ENCODE measurements around the gene PIKFYVE.

PIKFYVE gene

GRCh38 chr2:208249296-208249695, 16.8 kb upstream of the PIKFYVE start:
- TF ChIP-seq, protein P1, sequence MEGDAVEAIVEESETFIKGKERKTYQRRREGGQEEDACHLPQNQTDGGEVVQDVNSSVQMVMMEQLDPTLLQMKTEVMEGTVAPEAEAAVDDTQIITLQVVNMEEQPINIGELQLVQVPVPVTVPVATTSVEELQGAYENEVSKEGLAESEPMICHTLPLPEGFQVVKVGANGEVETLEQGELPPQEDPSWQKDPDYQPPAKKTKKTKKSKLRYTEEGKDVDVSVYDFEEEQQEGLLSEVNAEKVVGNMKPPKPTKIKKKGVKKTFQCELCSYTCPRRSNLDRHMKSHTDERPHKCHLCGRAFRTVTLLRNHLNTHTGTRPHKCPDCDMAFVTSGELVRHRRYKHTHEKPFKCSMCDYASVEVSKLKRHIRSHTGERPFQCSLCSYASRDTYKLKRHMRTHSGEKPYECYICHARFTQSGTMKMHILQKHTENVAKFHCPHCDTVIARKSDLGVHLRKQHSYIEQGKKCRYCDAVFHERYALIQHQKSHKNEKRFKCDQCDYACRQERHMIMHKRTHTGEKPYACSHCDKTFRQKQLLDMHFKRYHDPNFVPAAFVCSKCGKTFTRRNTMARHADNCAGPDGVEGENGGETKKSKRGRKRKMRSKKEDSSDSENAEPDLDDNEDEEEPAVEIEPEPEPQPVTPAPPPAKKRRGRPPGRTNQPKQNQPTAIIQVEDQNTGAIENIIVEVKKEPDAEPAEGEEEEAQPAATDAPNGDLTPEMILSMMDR (conservative IDR thresholded peaks at IDR 0.05; ENCODE audit: low read depth, low read length): no peak
- H3K4me3 ChIP-seq (ENCODE audit: low read depth, low read length): no peak overlapping the region
- DNase-seq (ENCODE audit: low read depth): peak; percentile 53

GRCh38 chr2:208250388-208250787, 15.7 kb upstream of the PIKFYVE start:
- TF ChIP-seq, protein P1 (conservative IDR thresholded peaks at IDR 0.05; ENCODE audit: low read depth, low read length): no peak
- DNase-seq (ENCODE audit: low read depth): peak; percentile 28
- H3K4me3 ChIP-seq (ENCODE audit: low read depth, low read length): no peak overlapping the region

DNA sequence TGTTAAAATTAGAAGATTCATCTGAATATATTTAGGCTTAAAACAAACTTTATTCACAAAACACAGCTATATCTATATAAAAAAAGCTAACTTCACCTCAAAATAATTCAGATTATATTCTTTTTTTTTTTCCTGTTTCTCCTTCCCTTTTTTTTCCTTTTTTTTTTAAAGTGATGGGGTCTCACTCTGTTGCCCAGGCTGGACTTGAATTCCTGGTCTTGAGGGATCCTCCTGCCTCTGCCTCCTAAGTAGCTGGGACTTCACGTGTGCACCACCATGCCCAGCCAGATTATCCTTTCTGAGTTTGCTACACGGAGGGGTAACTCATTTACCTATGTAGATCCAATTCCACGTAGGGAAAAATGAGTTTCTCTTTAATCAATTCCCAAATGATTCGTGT, 15.0 kb upstream of the PIKFYVE start:
- H3K4me3 ChIP-seq (ENCODE audit: low read depth, low read length): no peak overlapping the region
- TF ChIP-seq, protein P1 (conservative IDR thresholded peaks at IDR 0.05; ENCODE audit: low read depth, low read length): no peak
- no peak for DNase-seq (ENCODE audit: low read depth)

DNA sequence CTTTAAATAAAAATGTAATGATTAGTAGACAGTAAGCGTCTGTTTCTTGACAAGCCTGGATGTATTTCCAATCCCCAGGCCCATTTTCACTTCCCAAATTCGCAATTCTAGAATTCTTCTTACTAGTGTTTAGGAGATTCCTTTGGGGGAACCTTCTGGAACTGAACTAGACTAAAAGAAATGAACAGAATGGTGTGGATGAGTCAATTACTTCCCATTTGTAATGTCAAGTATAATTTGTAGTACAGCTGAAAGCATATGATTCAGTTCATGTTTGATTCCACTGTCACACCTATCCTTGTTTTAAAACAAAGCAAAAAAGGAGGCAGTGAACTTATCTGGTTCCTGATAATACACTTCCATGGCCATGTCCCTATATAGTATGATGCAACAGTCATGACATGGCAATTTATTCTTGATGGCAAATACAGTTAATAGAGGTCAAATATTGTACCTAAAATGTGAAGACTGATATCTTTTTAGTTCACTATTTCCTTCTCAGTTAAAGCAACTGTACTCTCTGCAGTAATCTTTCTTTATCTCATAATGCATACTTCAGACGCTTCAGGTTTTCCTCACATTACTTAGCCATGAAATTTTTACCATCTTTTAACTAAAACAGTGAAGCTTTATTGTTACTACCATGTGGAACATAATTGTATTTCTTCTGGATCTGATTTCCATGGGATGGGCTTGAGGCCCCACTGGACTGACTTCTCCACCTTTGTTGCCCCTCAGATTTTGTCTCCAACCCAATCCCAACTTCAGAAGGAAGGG, 13.2 kb upstream of the PIKFYVE start:
- H3K4me3 ChIP-seq (ENCODE audit: low read depth, low read length): peak overlapping the region; percentile 27
- TF ChIP-seq, protein P1 (conservative IDR thresholded peaks at IDR 0.05; ENCODE audit: low read depth, low read length): no peak
- DNase-seq (ENCODE audit: low read depth): no peak

- TF ChIP-seq, protein P1 (conservative IDR thresholded peaks at IDR 0.05; ENCODE audit: low read depth, low read length): no peak
- H3K4me3 ChIP-seq (ENCODE audit: low read depth, low read length): peak overlapping the region; percentile 92
- DNase-seq (ENCODE audit: low read depth): no peak
Observed at GRCh38 chr2:208253600-208254117, 12.4 kb upstream of the PIKFYVE start.

GRCh38 chr2:208254118-208254870, 11.8 kb upstream of the PIKFYVE start:
- peak; percentile 83 for DNase-seq (ENCODE audit: low read depth)
- H3K4me3 ChIP-seq (ENCODE audit: low read depth, low read length): peak overlapping the region; percentile 92
- TF ChIP-seq, protein P1 (conservative IDR thresholded peaks at IDR 0.05; ENCODE audit: low read depth, low read length): peak; percentile 87
